H1 (cell line): ENCODE measurements around the gene TRDMT1. TPM values are rescaled to one million over a fixed set of nuclear protein-coding genes. Genes with fewer than 3 reads are reported as not detected.

Experiments used
- CTCF ChIA-PET: fragments of 300-600 bp; sonication (Branson Sonifier 250); formaldehyde crosslinking; loops from one replicate; lab custom pipeline; 2021; ENCODE audit not compliant: partially characterized antibody; lab: Charles Lee
- POLR2A ChIA-PET: fragments of 300-600 bp; sonication (Branson Sonifier 250); formaldehyde crosslinking; loops from one replicate; lab custom pipeline; 2021; ENCODE audit warnings: inconsistent platforms; ENCODE audit not compliant: partially characterized antibody; lab: Charles Lee
- DNase-seq, 2 experiments: peaks; one replicate each; pipeline versions ENCODE4 v3.0.0 to v3.0.0-alpha.2; 2010 to 2022; ENCODE audit warnings: low spot score in 2 of 2, low read depth in 1 of 2, mixed read lengths in 1 of 2
- FAIRE-seq: peaks from 2 replicates; lab custom pipeline; 2011; peaks lifted over from hg19 to GRCh38; lab: Jason Lieb, UNC
- H2AFZ ChIP-seq: 2 replicates; pipeline ENCODE4 v1.8.1; 2012; ENCODE audit warnings: low read length, inconsistent platforms
- H2AK5ac ChIP-seq: 2 replicates; pipeline ENCODE4 v1.6.1; 2013; ENCODE audit warnings: low read depth, low read length
- H2BK120ac ChIP-seq: replicated peaks from 2 replicates; pipeline ENCODE3; 2013; ENCODE audit warnings: low read depth, low read length, inconsistent platforms
- H2BK12ac ChIP-seq: 2 replicates; pipeline ENCODE4 v1.6.1; 2013; ENCODE audit warnings: low read depth, low read length
- H2BK15ac ChIP-seq: 2 replicates; pipeline ENCODE4 v1.6.1; 2013; ENCODE audit warnings: low read length
- H2BK20ac ChIP-seq: 2 replicates; pipeline ENCODE4 v1.6.1; 2013; ENCODE audit warnings: low read length
- H2BK5ac ChIP-seq: 2 replicates; pipeline ENCODE4 v1.6.1; 2013; ENCODE audit warnings: low read depth, low read length
- H3K14ac ChIP-seq: 2 replicates; pipeline ENCODE4 v1.6.1; 2013; ENCODE audit warnings: inconsistent platforms; ENCODE audit not compliant: insufficient read length
- H3K18ac ChIP-seq: 2 replicates; pipeline ENCODE4 v1.6.1; 2013; ENCODE audit warnings: low read length; ENCODE audit errors: extremely low read depth
- H3K23ac ChIP-seq: 2 replicates; pipeline ENCODE4 v1.6.1; 2013; ENCODE audit warnings: inconsistent platforms; ENCODE audit not compliant: insufficient read length
- H3K23me2 ChIP-seq: 2 replicates; pipeline ENCODE4 v1.6.1; 2013; ENCODE audit warnings: low read depth, low read length
- H3K27ac ChIP-seq: 2 replicates; pipeline ENCODE4 v1.6.1; 2011; ENCODE audit warnings: low read depth, low read length, inconsistent platforms
- H3K27me3 ChIP-seq, 4 experiments: replicated peaks in 1 of 4; 1 replicate in 1 of 4; 2 replicates in 3 of 4; pipeline versions ENCODE4 v1.6.1 to v1.8.1; 2011 to 2013; ENCODE audit warnings: low read length in 3 of 4, mild to moderate bottlenecking in 3 of 4, inconsistent platforms in 2 of 4, mixed read lengths in 2 of 4, moderate library complexity in 1 of 4; ENCODE audit not compliant: control insufficient read depth in 3 of 4, insufficient read depth in 3 of 4; ENCODE audit errors: extremely low read depth in 1 of 4
- H3K36me3 ChIP-seq, 4 experiments: 2 replicates each; pipeline versions ENCODE4 v1.6.1 to v1.8.1; 2011 to 2013; ENCODE audit warnings: mild to moderate bottlenecking in 4 of 4, low read length in 3 of 4, moderate library complexity in 2 of 4, control low read depth in 1 of 4, inconsistent platforms in 1 of 4; ENCODE audit not compliant: insufficient read depth in 4 of 4, control insufficient read depth in 2 of 4
- H3K4ac ChIP-seq: replicated peaks from 2 replicates; pipeline ENCODE3; 2013; ENCODE audit warnings: low read length, low read depth, mixed read lengths, inconsistent platforms; ENCODE audit not compliant: insufficient read length
- H3K4me1 ChIP-seq, 4 experiments: replicated peaks in 1 of 4; 1 replicate in 1 of 4; 2 replicates in 3 of 4; pipeline versions ENCODE4 v1.6.1 to v1.8.1; 2011 to 2013; ENCODE audit warnings: low read length in 3 of 4, inconsistent platforms in 2 of 4, mixed read lengths in 1 of 4; ENCODE audit not compliant: insufficient read depth in 4 of 4, control insufficient read depth in 3 of 4
- H3K4me2 ChIP-seq, 2 experiments: 2 replicates each; pipeline versions ENCODE4 v1.6.1 to v1.8.1; 2011 to 2013; ENCODE audit warnings: low read depth in 2 of 2, low read length in 2 of 2, control low read depth in 1 of 2, inconsistent platforms in 1 of 2, mild to moderate bottlenecking in 1 of 2; ENCODE audit not compliant: insufficient read depth in 1 of 2
- H3K4me3 ChIP-seq, 4 experiments: fragments of 200-600, 300-600 bp in 1 of 4; sonication (generic), shearing (Covaris generic), sonication (Bioruptor Twin) in 1 of 4; 2 replicates each; pipeline versions ENCODE4 v1.5.1 to v1.8.1; 2011 to 2016; ENCODE audit warnings: low read length in 4 of 4, low read depth in 3 of 4, control low read depth in 2 of 4, inconsistent platforms in 2 of 4, mild to moderate bottlenecking in 2 of 4, mixed read lengths in 1 of 4, moderate library complexity in 1 of 4; ENCODE audit not compliant: insufficient read depth in 2 of 4; ENCODE audit errors: extremely low read depth in 1 of 4
- H3K56ac ChIP-seq: replicated peaks from 2 replicates; pipeline ENCODE3; 2013; ENCODE audit warnings: low read depth, mild to moderate bottlenecking, mixed read lengths, low read length, inconsistent platforms; ENCODE audit not compliant: insufficient read length
- H3K79me1 ChIP-seq: 2 replicates; pipeline ENCODE4 v1.6.1; 2013; ENCODE audit warnings: low read depth, low read length, control low read depth
- H3K79me2 ChIP-seq, 2 experiments: 2 replicates each; pipeline versions ENCODE4 v1.6.1 to v1.8.1; 2012 to 2013; ENCODE audit warnings: low read length in 2 of 2, mild to moderate bottlenecking in 2 of 2, inconsistent platforms in 1 of 2; ENCODE audit not compliant: insufficient read depth in 2 of 2, control insufficient read depth in 1 of 2
- H3K9ac ChIP-seq, 4 experiments: replicated peaks in 1 of 4; 1 replicate in 1 of 4; 2 replicates in 3 of 4; pipeline versions ENCODE4 v1.6.1 to v1.8.1; 2011 to 2013; ENCODE audit warnings: low read depth in 3 of 4, low read length in 3 of 4, control low read depth in 2 of 4, mild to moderate bottlenecking in 2 of 4, moderate library complexity in 2 of 4, inconsistent platforms in 1 of 4; ENCODE audit errors: extremely low read depth in 1 of 4
- H3K9me3 ChIP-seq, 2 experiments: 2 replicates each; pipeline versions ENCODE4 v1.6.1 to v1.8.1; 2012 to 2013; ENCODE audit warnings: mild to moderate bottlenecking in 2 of 2, moderate library complexity in 2 of 2, control low read depth in 1 of 2, inconsistent platforms in 1 of 2, low read depth in 1 of 2, low read length in 1 of 2, mixed read lengths in 1 of 2; ENCODE audit not compliant: insufficient read depth in 2 of 2
- H4K20me1 ChIP-seq, 2 experiments: replicated peaks in 1 of 2; 2 replicates each; pipeline versions ENCODE3 to v1.8.1; 2011 to 2013; ENCODE audit warnings: inconsistent platforms in 2 of 2, low read length in 2 of 2, mild to moderate bottlenecking in 1 of 2; ENCODE audit not compliant: insufficient read depth in 2 of 2, control insufficient read depth in 1 of 2
- H4K5ac ChIP-seq: 2 replicates; pipeline ENCODE4 v1.6.1; 2013; ENCODE audit warnings: low read length, low read depth, mixed read lengths, inconsistent platforms; ENCODE audit not compliant: insufficient read length
- H4K8ac ChIP-seq: 2 replicates; pipeline ENCODE4 v1.8.0; 2013; ENCODE audit warnings: mild to moderate bottlenecking, moderate library complexity, low read length, inconsistent platforms; ENCODE audit not compliant: insufficient read depth; ENCODE audit errors: extremely low read depth
- H4K91ac ChIP-seq: replicated peaks from 2 replicates; pipeline ENCODE3; 2013; ENCODE audit warnings: low read length, mixed read lengths, inconsistent platforms; ENCODE audit not compliant: insufficient read length
- ASH2L ChIP-seq: fragments of 200-600, 300-600 bp; sonication (generic); IDR thresholded peaks from one replicate; pipeline ENCODE4 v1.7.1; 2017; ENCODE audit warnings: low read length
- BCL11A ChIP-seq, 2 experiments: IDR thresholded peaks; one replicate each; pipeline ENCODE4 v1.6.1; 2011; ENCODE audit warnings: low read depth in 2 of 2, low read length in 2 of 2, mild to moderate bottlenecking in 2 of 2
- CREB1 ChIP-seq: IDR thresholded peaks from 2 replicates; pipeline ENCODE4 v1.6.1; 2012; ENCODE audit warnings: inconsistent platforms
- NANOG ChIP-seq: IDR thresholded peaks from 2 replicates; pipeline ENCODE4 v1.6.1; 2011; ENCODE audit warnings: low read length, low read depth, mild to moderate bottlenecking, inconsistent platforms; ENCODE audit not compliant: insufficient read depth, poor library complexity, severe bottlenecking
- PHF8 ChIP-seq: fragments of 200-600 bp; sonication (generic); conservative IDR thresholded peaks from 2 replicates; pipeline ENCODE4 v1.7.1; 2012; ENCODE audit warnings: low read depth, mild to moderate bottlenecking, inconsistent platforms, low read length, moderate library complexity
- RFX5 ChIP-seq: IDR thresholded peaks from 2 replicates; pipeline ENCODE4 v1.6.1; 2011; ENCODE audit warnings: low read depth, low read length, improper control_type of control experiment, borderline replicate concordance
- SP2 ChIP-seq: IDR thresholded peaks from 2 replicates; pipeline ENCODE4 v1.6.1; 2012; ENCODE audit warnings: mild to moderate bottlenecking, low read length, inconsistent platforms
- SRF ChIP-seq: IDR thresholded peaks from 2 replicates; pipeline ENCODE4 v1.6.1; 2011; ENCODE audit warnings: mild to moderate bottlenecking, low read depth, low read length, moderate library complexity
- TAF7 ChIP-seq: optimal IDR thresholded peaks from 2 replicates; pipeline ENCODE3; 2011; ENCODE audit warnings: low read depth, mild to moderate bottlenecking, inconsistent platforms, low read length, moderate library complexity, borderline replicate concordance
- TBP ChIP-seq: IDR thresholded peaks from 2 replicates; pipeline ENCODE4 v1.6.1; 2011; ENCODE audit warnings: low read depth, low read length, improper control_type of control experiment
- WGBS, 2 experiments: shearing (Covaris generic) in 1 of 2; methylation state at CpG; one replicate each; pipeline versions ENCODE4 v1.1.6 to v1.1.7; 2013 to 2015; ENCODE audit warnings: low lambda C conversion rate in 2 of 2, mixed read lengths in 2 of 2, inconsistent platforms in 1 of 2, low coverage in 1 of 2, missing lambda C conversion rate in 1 of 2; ENCODE audit not compliant: insufficient replicate concordance in 2 of 2, insufficient coverage in 1 of 2, insufficient read length in 1 of 2; ENCODE audit errors: extremely low coverage in 1 of 2, missing lambda C conversion rate in 1 of 2; 5-methylcytosine and 5-hydroxymethylcytosine counted together
- polyA plus RNA-seq, 7 experiments: library from polyadenylated mRNA; depleted of rRNA in 3 of 7; stranded (reverse) in 5 of 7; unstranded in 2 of 7; fragments of >200 nt in 5 of 7; fragments of 200-250 nt in 2 of 7; gene quantifications; 1 replicate in 5 of 7; 2 replicates in 1 of 7; 4 replicates in 1 of 7; pipeline versions ENCODE4 v1.2.1 to v1.2.3, GENCODE V29; 2011 to 2013; ENCODE audit warnings: missing spikeins in 2 of 7, mixed read lengths in 2 of 7
- total RNA-seq: library from RNA; stranded (reverse); fragmentation: NEBNext Ultra II Directional; extraction: Animal tissue kit (Norgen Biotek cat#: 25700); gene quantifications from 2 replicates; pipeline ENCODE4 v1.2.1, GENCODE V29; 2021
- TF ChIP-seq, protein P1 (sequence below): IDR thresholded peaks from 2 replicates; pipeline ENCODE4 v1.6.1; 2012; ENCODE audit warnings: inconsistent platforms

Gene TRDMT1
- total and polyA plus RNA-seq, 2 of the 8 experiments (the other 6 are each of a cell fraction or from before 2014, with no cell fraction given): 7.4 to 21.4 TPM

DNA sequence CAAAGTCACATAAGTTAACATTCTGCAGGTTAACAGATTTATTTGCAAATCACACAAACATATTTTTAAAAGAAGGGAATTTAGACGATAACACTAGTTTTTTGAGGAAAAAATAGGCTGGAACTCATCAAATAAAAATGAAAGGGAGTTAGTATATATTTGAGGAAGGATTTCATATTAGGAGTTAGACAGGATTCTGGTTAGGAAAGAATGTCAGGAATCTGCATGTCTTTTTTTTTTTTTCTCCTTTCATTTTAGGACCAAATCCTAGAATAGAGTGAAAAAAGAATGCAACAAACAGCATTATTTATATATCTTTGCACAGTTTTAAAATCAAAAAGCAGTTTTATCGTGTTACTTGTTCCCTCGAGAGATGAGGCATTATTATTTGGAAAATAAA lies 8.9 kb upstream of the TRDMT1 start:
- Histone ChIP-seq H4K8ac (no peak overlapping the region), H3K23ac (no peak overlapping the region), H2BK12ac (no peak overlapping the region), H3K79me1 (no peaks in the 10 kb centered on the region), H4K20me1 (no peaks in the 10 kb centered on the region), H3K23me2 (no peaks in the 10 kb centered on the region), H3K4me2 (no peak overlapping the region), H3K36me3 (no peaks in the 10 kb centered on the region), H2AK5ac (no peak overlapping the region), H3K4me3 (no peak overlapping the region), H3K56ac (no peak overlapping the region), H3K18ac (no peak overlapping the region), H2BK15ac (no peak overlapping the region), H3K4ac (no peak overlapping the region), H3K14ac (no peak overlapping the region), H2AFZ (no peak overlapping the region), H3K79me2 (no peaks in the 10 kb centered on the region), H2BK20ac (no peak overlapping the region), H2BK120ac (no peak overlapping the region), H4K5ac (no peak overlapping the region), H2BK5ac (no peak overlapping the region), H3K27ac (no peak overlapping the region), H3K4me1 (peaks cover 0 to 8% (median 5%) of the 10 kb centered on the region in 4 experiments; a peak in 4 of 7 replicates), H3K9me3 (no peaks in the 10 kb centered on the region), H4K91ac (no peak overlapping the region), H3K9ac (no peak overlapping the region), H3K27me3 (no peaks in the 10 kb centered on the region)
- FAIRE-seq (no peak), DNase-seq (no peak)
- ChIA-PET POLR2A (interaction anchor here (1.8 kb wide), 1 partner anchor 8 kb away, joined by 15 read pairs; the partner anchor contains the start of gene TRDMT1), CTCF (interaction anchor here (0.9 to 1.5 kb wide), 3 partner anchors 19 to 20 kb away, joined by 3 to 4 read pairs (median 4); no protein-coding TSS in a partner anchor)
- 94% methylated on average over 3 of the region's 3 CpGs; no CpG with 5 or more reads in 1 of the 2 experiments for WGBS, 2 experiments
- TF ChIP-seq TBP (no peak), NANOG (no peak), SRF (no peak), RFX5 (no peak), SP2 (no peak), CREB1 (no peak), PHF8 (no peak), BCL11A (IDR thresholded peaks at IDR 0.05; ENCODE audit: low read depth in 2 of 2, low read length in 2 of 2) (no peak), TAF7 (no peak), ASH2L (no peak)
- TF ChIP-seq, protein P1, sequence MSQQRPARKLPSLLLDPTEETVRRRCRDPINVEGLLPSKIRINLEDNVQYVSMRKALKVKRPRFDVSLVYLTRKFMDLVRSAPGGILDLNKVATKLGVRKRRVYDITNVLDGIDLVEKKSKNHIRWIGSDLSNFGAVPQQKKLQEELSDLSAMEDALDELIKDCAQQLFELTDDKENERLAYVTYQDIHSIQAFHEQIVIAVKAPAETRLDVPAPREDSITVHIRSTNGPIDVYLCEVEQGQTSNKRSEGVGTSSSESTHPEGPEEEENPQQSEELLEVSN: no peak
